HEK293 (cell line): Measurements from ENCODE around the gene IL17D.

Experiments
- GLIS2 ChIP-seq: fragments of 450-650 bp; formaldehyde crosslinking; IDR thresholded peaks from 2 replicates; pipeline ENCODE4 v1.5.1; 2016; ENCODE audit warnings: missing biosample characterization, missing genetic modification characterization
- KLF17 ChIP-seq: fragments of 450-650 bp; formaldehyde crosslinking; IDR thresholded peaks from 2 replicates; pipeline ENCODE4 v1.5.1; 2016; ENCODE audit warnings: missing biosample characterization, missing genetic modification characterization
- MEIS1 ChIP-seq: sonication (generic); formaldehyde crosslinking; IDR thresholded peaks from 2 replicates; pipeline ENCODE4 v1.8.1; 2022; ENCODE audit warnings: missing genetic modification reagents, mild to moderate bottlenecking, borderline replicate concordance
- SALL2 ChIP-seq: fragments of 450-650 bp; formaldehyde crosslinking; IDR thresholded peaks from 2 replicates; pipeline ENCODE4 v1.5.0; 2017; ENCODE audit warnings: missing biosample characterization, mild to moderate bottlenecking, missing genetic modification characterization, borderline replicate concordance
- ZBTB21 ChIP-seq: fragments of 450-650 bp; formaldehyde crosslinking; IDR thresholded peaks from 2 replicates; pipeline ENCODE4 v1.5.1; 2017; ENCODE audit warnings: missing biosample characterization, missing genetic modification characterization
- ZBTB26 ChIP-seq: fragments of 450-650 bp; formaldehyde crosslinking; optimal IDR thresholded peaks from 2 replicates; pipeline ENCODE3; 2016; ENCODE audit warnings: missing biosample characterization, mild to moderate bottlenecking, missing genetic modification characterization
- ZBTB48 ChIP-seq: fragments of 450-650 bp; formaldehyde crosslinking; IDR thresholded peaks from 2 replicates; pipeline ENCODE4 v1.5.1; 2016; ENCODE audit warnings: missing biosample characterization, missing genetic modification characterization
- ZBTB6 ChIP-seq: fragments of 450-650 bp; formaldehyde crosslinking; IDR thresholded peaks from 2 replicates; pipeline ENCODE4 v1.5.1; 2017; ENCODE audit warnings: missing biosample characterization, missing genetic modification characterization
- ZBTB8A ChIP-seq: fragments of 450-650 bp; formaldehyde crosslinking; IDR thresholded peaks from 2 replicates; pipeline ENCODE4 v1.5.1; 2016; ENCODE audit warnings: missing biosample characterization, missing genetic modification characterization
- ZNF114 ChIP-seq: fragments of 450-650 bp; formaldehyde crosslinking; IDR thresholded peaks from 2 replicates; pipeline ENCODE4 v1.5.0; 2017; ENCODE audit warnings: missing biosample characterization, missing genetic modification characterization
- ZNF121 ChIP-seq: fragments of 450-650 bp; formaldehyde crosslinking; IDR thresholded peaks from 2 replicates; pipeline ENCODE4 v1.5.1; 2016; ENCODE audit warnings: missing biosample characterization, missing genetic modification characterization
- ZNF16 ChIP-seq: fragments of 450-650 bp; formaldehyde crosslinking; IDR thresholded peaks from 2 replicates; pipeline ENCODE4 v1.5.1; 2016; ENCODE audit warnings: low read depth, missing biosample characterization, missing genetic modification characterization
- ZNF2 ChIP-seq: fragments of 450-650 bp; formaldehyde crosslinking; IDR thresholded peaks from 2 replicates; pipeline ENCODE4 v1.5.1; 2016; ENCODE audit warnings: missing biosample characterization, missing genetic modification characterization
- ZNF211 ChIP-seq: fragments of 450-650 bp; formaldehyde crosslinking; IDR thresholded peaks from 2 replicates; pipeline ENCODE4 v1.5.1; 2016; ENCODE audit warnings: low read depth, missing biosample characterization, missing genetic modification characterization
- ZNF266 ChIP-seq: fragments of 450-650 bp; formaldehyde crosslinking; IDR thresholded peaks from 2 replicates; pipeline ENCODE4 v1.5.1; 2016; ENCODE audit warnings: missing biosample characterization, missing genetic modification characterization, low read depth
- ZNF335 ChIP-seq: fragments of 450-650 bp; formaldehyde crosslinking; conservative IDR thresholded peaks from 2 replicates; pipeline ENCODE4 v1.5.1; 2016; ENCODE audit warnings: missing biosample characterization, missing genetic modification characterization
- ZNF350 ChIP-seq: fragments of 450-650 bp; formaldehyde crosslinking; IDR thresholded peaks from 2 replicates; pipeline ENCODE4 v1.5.0; 2017; ENCODE audit warnings: missing biosample characterization, mild to moderate bottlenecking, missing genetic modification characterization
- ZNF518A ChIP-seq: fragments of 450-650 bp; formaldehyde crosslinking; conservative IDR thresholded peaks from 2 replicates; pipeline ENCODE4 v1.5.1; 2016; ENCODE audit warnings: low read depth, missing biosample characterization, missing genetic modification characterization
- ZNF596 ChIP-seq: fragments of 450-650 bp; IDR thresholded peaks from 2 replicates; pipeline ENCODE4 v1.5.0; 2018; ENCODE audit warnings: missing biosample characterization, mild to moderate bottlenecking, missing genetic modification characterization, moderate library complexity
- ZNF629 ChIP-seq: fragments of 450-650 bp; formaldehyde crosslinking; IDR thresholded peaks from 2 replicates; pipeline ENCODE4 v1.5.1; 2017; ENCODE audit warnings: missing biosample characterization, missing genetic modification characterization
- ZNF692 ChIP-seq: fragments of 450-650 bp; formaldehyde crosslinking; IDR thresholded peaks from 2 replicates; pipeline ENCODE4 v1.5.1; 2016; ENCODE audit warnings: missing biosample characterization, missing genetic modification characterization
- ZNF776 ChIP-seq: fragments of 450-650 bp; formaldehyde crosslinking; IDR thresholded peaks from 2 replicates; pipeline ENCODE4 v1.5.0; 2017; ENCODE audit warnings: missing biosample characterization, missing genetic modification characterization, borderline replicate concordance

The IL17D gene

GRCh38 chr13:20702915-20703779 lies at the start of gene IL17D (continued):
- TF ChIP-seq ZNF692 (0 out of 2 replicates have a peak, but pooled peaks have one; percentile 41), ZNF114 (tag by site-specific recombination) (no peak), ZNF2 (tag by site-specific recombination) (no peak), MEIS1 (CRISPR knock-in tag) (no peak), ZNF350 (tag by site-specific recombination) (no peak), ZNF16 (no peak), ZNF518A (tag by site-specific recombination) (no peak), ZNF335 (tag by site-specific recombination) (peak; percentile 84), ZNF596 (tag by site-specific recombination) (no peak), ZBTB21 (tag by site-specific recombination) (no peak), ZBTB8A (peak; percentile 83), ZNF121 (tag by site-specific recombination) (peak; percentile 87), ZNF629 (no peak), ZNF776 (no peak), ZNF211 (tag by site-specific recombination) (no peak), ZBTB6 (tag by site-specific recombination) (no peak), ZNF266 (no peak), GLIS2 (tag by site-specific recombination) (peak; percentile 40; the same call in 1 of the 2 replicates), ZBTB48 (tag by site-specific recombination) (0 out of 2 replicates have a peak, but pooled peaks have one; percentile 17), KLF17 (tag by site-specific recombination) (0 out of 2 replicates have a peak, but pooled peaks have one; percentile 12), SALL2 (tag by site-specific recombination) (no peak), ZBTB26 (peak; percentile 92)
- TF ChIP-seq, all 188 proteins: peak for 14
